OCI-LY1 (cell line): ENCODE measurements around the gene GALR3.

Experiments used
- CTCF ChIP-seq: fragments of 200-600 bp; sonication (generic), shearing (Covaris generic); IDR thresholded peaks from 2 replicates; pipeline ENCODE4 v1.5.1; 2017; ENCODE audit warnings: mild to moderate bottlenecking, antibody characterized with exemption, low read length, moderate library complexity, mixed read lengths
- EZH2 ChIP-seq: fragments of 200-600 bp; sonication (generic), shearing (Covaris generic); IDR thresholded peaks from 2 replicates; pipeline ENCODE4 v1.8.0; 2017; ENCODE audit warnings: borderline replicate concordance, mixed run types, mild to moderate bottlenecking, antibody characterized with exemption, low read length, moderate library complexity, mixed read lengths

DNA sequence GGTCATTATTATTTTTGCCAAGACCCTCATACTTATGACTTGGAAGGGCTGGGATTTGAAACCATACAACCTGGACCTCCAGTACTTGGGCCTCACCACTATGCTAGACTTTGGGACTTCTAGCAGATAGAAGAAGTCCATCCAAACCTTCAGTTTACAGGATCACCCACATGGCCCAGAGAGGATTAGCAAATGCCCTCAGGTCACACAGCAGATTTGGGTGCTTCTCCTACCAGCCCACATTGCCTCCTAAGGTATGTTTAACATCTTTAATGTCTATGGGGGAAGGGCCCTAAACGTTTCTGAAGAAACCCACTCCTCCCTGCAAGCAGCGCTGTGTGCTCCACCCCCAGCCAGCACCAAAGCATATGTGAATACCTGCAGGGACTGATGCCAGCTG lies 32.9 kb upstream of the GALR3 start:
- no peak for TF ChIP-seq CTCF
- no peak for TF ChIP-seq EZH2
